Trophoblast cell (in vitro differentiated cells and primary cell): ENCODE measurements around the gene SNCG.
"Not testable (repeated sequence)": the region's sequence is repeated elsewhere in the genome, so short reads cannot be mapped to it uniquely, and the experiment has no call there.

Source experiments
- DNase-seq, 2 donors: peaks; one replicate each; pipeline ENCODE4 v3.0.0-alpha.2; 2016
- H2AFZ ChIP-seq: 2 replicates; pipeline ENCODE4 v1.6.1; 2013; ENCODE audit warnings: low read length, moderate library complexity, mild to moderate bottlenecking; ENCODE audit not compliant: insufficient read depth, poor library complexity
- H2AK5ac ChIP-seq: 2 replicates; pipeline ENCODE4 v1.6.1; 2013; ENCODE audit warnings: mild to moderate bottlenecking, low read length
- H2BK120ac ChIP-seq: 2 replicates; pipeline ENCODE4 v1.6.1; 2013; ENCODE audit warnings: low read length, mild to moderate bottlenecking, moderate library complexity; ENCODE audit not compliant: insufficient read depth, poor library complexity
- H2BK12ac ChIP-seq: 2 replicates; pipeline ENCODE4 v1.6.1; 2013; ENCODE audit warnings: mild to moderate bottlenecking, low read length, moderate library complexity
- H2BK5ac ChIP-seq: 2 replicates; pipeline ENCODE4 v1.6.1; 2013; ENCODE audit warnings: low read length, low read depth, moderate library complexity, mild to moderate bottlenecking; ENCODE audit not compliant: poor library complexity
- H3K14ac ChIP-seq: 2 replicates; pipeline ENCODE4 v1.6.1; 2013; ENCODE audit warnings: mild to moderate bottlenecking, low read length
- H3K18ac ChIP-seq: 2 replicates; pipeline ENCODE4 v1.6.1; 2013; ENCODE audit warnings: mild to moderate bottlenecking, low read length
- H3K23ac ChIP-seq: 2 replicates; pipeline ENCODE4 v1.6.1; 2013; ENCODE audit warnings: low read length
- H3K27ac ChIP-seq: 2 replicates; pipeline ENCODE4 v1.5.1; 2013; ENCODE audit warnings: low read depth, mild to moderate bottlenecking, inconsistent platforms, low read length, moderate library complexity
- H3K27me3 ChIP-seq: 2 replicates; pipeline ENCODE4 v1.6.1; 2013; ENCODE audit warnings: inconsistent platforms, mild to moderate bottlenecking, low read length, moderate library complexity; ENCODE audit not compliant: insufficient read depth
- H3K36me3 ChIP-seq, 2 experiments: 1 replicate in 1 of 2; 2 replicates in 1 of 2; pipeline ENCODE4 v1.6.1; 2013; ENCODE audit warnings: low read length in 2 of 2, mild to moderate bottlenecking in 2 of 2, moderate library complexity in 1 of 2; ENCODE audit not compliant: insufficient read depth in 2 of 2, control insufficient read depth in 1 of 2
- H3K4ac ChIP-seq: 2 replicates; pipeline ENCODE4 v1.6.1; 2013; ENCODE audit warnings: low read depth, mild to moderate bottlenecking, low read length, moderate library complexity
- H3K4me1 ChIP-seq, 2 experiments: 1 replicate in 1 of 2; 2 replicates in 1 of 2; pipeline ENCODE4 v1.6.1; 2013; ENCODE audit warnings: low read length in 2 of 2, mild to moderate bottlenecking in 2 of 2, moderate library complexity in 1 of 2; ENCODE audit not compliant: insufficient read depth in 2 of 2, control insufficient read depth in 1 of 2
- H3K4me2 ChIP-seq: 2 replicates; pipeline ENCODE4 v1.6.1; 2013; ENCODE audit warnings: inconsistent platforms, mild to moderate bottlenecking, low read length, moderate library complexity
- H3K4me3 ChIP-seq: 2 replicates; pipeline ENCODE4 v1.5.1; 2013; ENCODE audit warnings: mild to moderate bottlenecking, low read depth, low read length, inconsistent platforms
- H3K79me1 ChIP-seq: one replicate; pipeline ENCODE4 v1.6.1; 2013; ENCODE audit warnings: low read length
- H3K79me2 ChIP-seq: 2 replicates; pipeline ENCODE4 v1.6.1; 2013; ENCODE audit warnings: low read length, mild to moderate bottlenecking; ENCODE audit not compliant: control insufficient read depth, insufficient read depth, poor library complexity
- H3K9ac ChIP-seq: 2 replicates; pipeline ENCODE4 v1.6.1; 2013; ENCODE audit warnings: mild to moderate bottlenecking, low read length
- H3K9me3 ChIP-seq: 2 replicates; pipeline ENCODE4 v1.6.1; 2013; ENCODE audit warnings: low read depth, mild to moderate bottlenecking, control low read depth, inconsistent platforms, low read length; ENCODE audit not compliant: insufficient read depth
- H4K12ac ChIP-seq: 2 replicates; pipeline ENCODE4 v1.6.1; 2013; ENCODE audit warnings: low read depth, mild to moderate bottlenecking, low read length, moderate library complexity
- H4K8ac ChIP-seq: 2 replicates; pipeline ENCODE4 v1.6.1; 2013; ENCODE audit warnings: low read depth, mild to moderate bottlenecking, low read length, moderate library complexity
- H4K91ac ChIP-seq: one replicate; pipeline ENCODE4 v1.6.1; 2013; ENCODE audit warnings: low read depth, mild to moderate bottlenecking, low read length, moderate library complexity
- WGBS: extraction: QIAGEN DNeasy Blood & Tissue Kit; methylation state at CpG from one replicate; pipeline ENCODE4 v1.1.7; 2013; ENCODE audit warnings: missing lambda C conversion rate; ENCODE audit not compliant: insufficient read length, insufficient coverage; ENCODE audit errors: extremely low coverage; 5-methylcytosine and 5-hydroxymethylcytosine counted together

SNCG gene

DNA sequence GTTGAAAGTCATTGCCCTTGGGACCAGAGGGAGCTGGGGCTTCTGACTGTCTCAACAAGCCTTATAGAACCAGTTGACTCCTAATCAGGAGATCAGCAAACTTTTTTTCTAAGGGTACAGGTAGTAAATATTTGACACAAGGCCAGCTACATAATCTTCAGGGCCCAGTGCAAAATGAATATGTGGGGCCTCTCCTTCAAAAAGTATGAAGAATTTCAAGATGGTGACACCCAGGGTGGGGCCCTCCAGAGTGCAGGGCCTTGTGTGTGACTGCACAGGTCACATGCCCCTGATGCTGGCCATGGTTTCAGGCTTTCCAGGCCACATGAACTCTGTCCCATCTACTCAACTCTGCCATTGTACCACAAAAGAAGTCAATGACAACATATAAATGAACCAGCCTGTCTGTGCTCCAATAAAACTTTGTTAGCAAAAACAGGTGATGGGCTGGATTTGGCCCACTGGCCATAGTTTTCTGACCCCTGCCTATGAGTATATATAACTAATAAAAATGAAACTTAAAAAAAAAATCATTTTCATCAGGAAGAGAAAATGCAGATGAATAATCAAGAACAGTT, 7.1 kb upstream of the SNCG start:
- Histone ChIP-seq H3K79me2 (peaks cover 2% of the 10 kb centered on the region), H3K18ac (no peak overlapping the region), H3K4ac (no peak overlapping the region)

DNA sequence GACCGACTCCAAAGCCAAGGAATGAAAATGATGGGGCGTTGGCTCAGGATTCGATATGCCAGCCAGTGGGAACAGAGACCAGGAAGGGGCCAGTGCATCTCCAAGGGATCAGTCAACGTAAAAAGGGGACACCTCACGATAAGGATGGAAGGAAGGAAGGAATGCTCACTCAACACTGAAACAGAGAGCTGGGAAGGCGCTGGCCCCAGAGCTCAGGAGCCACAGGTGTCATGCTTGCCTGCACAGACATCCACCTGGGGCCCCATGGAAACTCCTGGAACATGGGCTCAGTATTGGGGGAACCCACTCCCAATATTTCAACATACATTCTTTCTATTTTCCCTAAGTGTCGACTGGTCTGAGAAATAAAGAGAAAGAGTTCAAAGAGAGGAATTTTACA, 6.3 kb upstream of the SNCG start:
- Histone ChIP-seq H4K8ac (no peak overlapping the region), H3K9ac (no peak overlapping the region), H2AFZ (no peak overlapping the region), H3K4me1 (peaks cover 18 to 20% of the 10 kb centered on the region in 2 experiments), H3K4me2 (no peak overlapping the region), H3K27ac (no peak overlapping the region), H3K27me3 (no peaks in the 10 kb centered on the region), H2AK5ac (no peak overlapping the region), H4K91ac (no peak overlapping the region), H3K79me1 (peaks cover 8% of the 10 kb centered on the region), H3K23ac (no peak overlapping the region), H3K18ac (no peak overlapping the region), H3K4ac (no peak overlapping the region), H2BK5ac (no peak overlapping the region), H3K36me3 (no peaks in the 10 kb centered on the region), H3K9me3 (peaks cover 9% of the 10 kb centered on the region), H2BK120ac (no peak overlapping the region), H3K4me3 (no peak overlapping the region), H3K79me2 (peaks cover 2% of the 10 kb centered on the region), H4K12ac (no peak overlapping the region), H2BK12ac (no peak overlapping the region), H3K14ac (no peak overlapping the region)
- DNase-seq = no peak
- WGBS = no CpG with 5 or more reads among the region's 7 CpGs

More for the DNA sequence above, 7.1 kb upstream of the SNCG start:
- Histone ChIP-seq H3K23ac (no peak overlapping the region), H4K12ac (no peak overlapping the region), H4K91ac (no peak overlapping the region), H3K27ac (no peak overlapping the region), H3K14ac (no peak overlapping the region), H2AK5ac (no peak overlapping the region), H3K36me3 (no peaks in the 10 kb centered on the region), H3K4me3 (no peak overlapping the region), H3K79me1 (peaks cover 8% of the 10 kb centered on the region), H3K4me2 (no peak overlapping the region), H3K4me1 (peaks cover 18 to 20% of the 10 kb centered on the region in 2 experiments), H2AFZ (no peak overlapping the region), H3K9me3 (peaks cover 11% of the 10 kb centered on the region), H3K27me3 (no peaks in the 10 kb centered on the region), H4K8ac (no peak overlapping the region), H3K9ac (no peak overlapping the region), H2BK5ac (no peak overlapping the region), H2BK120ac (no peak overlapping the region), H2BK12ac (no peak overlapping the region)
- DNase-seq = no peak

DNA sequence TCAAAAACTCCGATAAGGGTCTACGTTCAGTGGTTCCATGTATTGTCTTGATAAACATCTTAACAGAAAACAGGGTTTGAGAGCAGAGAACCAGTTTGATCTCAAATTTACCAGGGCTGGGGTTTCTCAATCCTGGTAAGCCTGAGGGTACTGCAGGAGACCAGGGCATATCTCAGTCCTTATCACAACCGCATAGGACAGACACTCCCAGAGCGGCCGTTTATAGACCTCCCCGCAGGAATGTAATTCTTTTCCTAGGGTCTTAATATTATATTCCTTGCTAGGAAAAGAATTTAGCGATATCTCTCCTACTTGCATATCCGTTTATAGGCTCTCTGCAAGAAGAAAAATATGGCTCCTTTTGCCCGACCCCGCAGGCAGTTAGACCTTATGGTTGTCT, 5.7 kb upstream of the SNCG start:
- not testable (repeated sequence) for H3K79me2 ChIP-seq, H3K14ac ChIP-seq
- WGBS = no CpG with 5 or more reads among the region's 10 CpGs

DNA sequence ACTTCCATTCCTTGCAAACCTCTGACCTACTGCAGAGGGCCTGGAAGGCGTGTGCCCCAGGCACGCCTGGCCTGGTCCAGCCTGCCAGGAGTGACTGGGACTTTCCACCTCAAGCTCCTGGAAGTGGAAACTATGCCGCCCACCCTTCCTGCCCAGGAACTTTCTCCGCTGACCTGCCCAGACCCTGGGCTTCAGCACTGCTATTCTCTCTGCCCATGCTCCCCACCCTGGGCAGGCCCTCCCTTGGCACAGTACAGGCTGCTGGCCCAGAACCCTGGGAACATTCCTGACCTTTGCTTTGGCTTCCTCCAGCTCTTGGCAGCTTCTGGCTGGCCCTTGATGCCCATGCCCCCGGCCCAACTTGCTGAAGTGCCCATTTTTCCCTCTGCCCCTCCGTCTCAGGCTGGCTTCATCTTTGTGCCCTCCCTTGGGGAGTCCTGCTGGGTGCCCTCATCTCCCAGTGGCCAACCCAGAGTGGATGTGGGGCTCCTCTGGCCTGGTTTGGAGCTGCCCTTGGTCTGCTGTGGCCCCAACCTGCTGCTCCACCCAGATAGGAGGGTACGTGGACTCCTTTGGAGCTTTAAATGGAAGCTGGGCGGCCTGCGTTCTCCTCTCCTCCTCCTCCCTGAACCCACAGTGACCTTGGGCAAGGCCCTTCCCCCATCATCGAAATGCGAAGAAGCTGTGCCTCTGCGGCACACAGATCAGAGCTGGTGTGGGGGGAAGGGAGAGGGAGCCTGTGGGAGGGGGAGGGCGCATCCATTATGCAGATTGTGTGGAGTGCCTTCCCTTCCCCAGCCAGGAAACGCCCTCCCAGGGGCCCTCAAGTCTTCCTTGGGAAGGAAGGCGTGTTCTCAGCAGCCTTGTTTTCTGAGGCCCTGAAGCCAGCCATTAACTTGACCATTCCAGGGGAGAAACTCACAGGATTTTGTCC, 4.4 kb upstream of the SNCG start:
- peaks cover 2% of the 10 kb centered on the region for H3K79me2 ChIP-seq
- peak overlapping the region; percentile 43 for H2AFZ ChIP-seq
- peaks cover 27 to 34% of the 10 kb centered on the region in 2 experiments for H3K4me1 ChIP-seq
- H2BK120ac ChIP-seq = peak overlapping the region; percentile 52
- no peak overlapping the region for H3K4me2 ChIP-seq
- H3K9me3 ChIP-seq = peaks cover 9% of the 10 kb centered on the region
- H3K14ac ChIP-seq = peak overlapping the region; percentile 3
- peak overlapping the region; percentile 37 for H4K8ac ChIP-seq
- H3K27me3 ChIP-seq = no peaks in the 10 kb centered on the region
- no peaks in the 10 kb centered on the region for H3K36me3 ChIP-seq
- H3K4me3 ChIP-seq = peak overlapping the region; percentile 19
- peak overlapping the region; percentile 34 for H2BK5ac ChIP-seq
- H3K18ac ChIP-seq = no peak overlapping the region
- peak overlapping the region; percentile 5 for H2AK5ac ChIP-seq
- peak overlapping the region; percentile 37 for H3K4ac ChIP-seq
- peaks cover 13% of the 10 kb centered on the region for H3K79me1 ChIP-seq
- H3K23ac ChIP-seq = no peak overlapping the region
- no peak overlapping the region for H3K9ac ChIP-seq
- H4K91ac ChIP-seq = peak overlapping the region; percentile 19
- no peak overlapping the region for H3K27ac ChIP-seq
- H2BK12ac ChIP-seq = peak overlapping the region; percentile 81
- no CpG with 5 or more reads among the region's 15 CpGs for WGBS
- no peak overlapping the region for H4K12ac ChIP-seq
- no peak for DNase-seq

More for the DNA sequence above, 5.7 kb upstream of the SNCG start:
- H3K18ac ChIP-seq, H2AFZ ChIP-seq, H3K27ac ChIP-seq, H3K27me3 ChIP-seq, H3K9ac ChIP-seq, H3K23ac ChIP-seq, H2BK12ac ChIP-seq, H4K8ac ChIP-seq, H4K12ac ChIP-seq, H3K4me2 ChIP-seq, H2BK120ac ChIP-seq, H2BK5ac ChIP-seq, H2AK5ac ChIP-seq, DNase-seq, H3K4ac ChIP-seq, H3K9me3 ChIP-seq, H3K36me3 ChIP-seq, H3K79me1 ChIP-seq, H3K4me3 ChIP-seq, H4K91ac ChIP-seq: not testable (repeated sequence)
- peaks cover 18 to 22% of the 10 kb centered on the region in 2 experiments for H3K4me1 ChIP-seq
